GM23338 (cell line): ENCODE measurements around the gene ATP5PB. TPM values are rescaled to one million over a fixed set of nuclear protein-coding genes. Genes with fewer than 3 reads are reported as not detected.
A peak's percentile ranks its signal among the peaks of the same experiment; 100 is the strongest.

Experiments used
- ATAC-seq: fragments of 200-7000 bp; cut with Tn5 transposase; 3 replicates; pipeline ENCODE4 v1.9.1; 2020
- DNase-seq: peaks from one replicate; pipeline ENCODE4 v3.0.0-alpha.2; 2015; ENCODE audit warnings: low spot score
- H2AFZ ChIP-seq: fragments of 200-600 bp; sonication (generic); 2 replicates; pipeline ENCODE4 v1.8.0; 2016; ENCODE audit warnings: antibody characterized with exemption, mild to moderate bottlenecking, moderate library complexity
- H3F3A ChIP-seq: fragments of 200-600 bp; sonication (generic); replicated peaks from 2 replicates; pipeline ENCODE4 v1.8.0; 2017; ENCODE audit warnings: antibody characterized with exemption, mixed run types, low read depth
- H3K27ac ChIP-seq: fragments of 200-600 bp; sonication (generic); 2 replicates; pipeline ENCODE4 v1.6.1; 2016; ENCODE audit warnings: low read depth
- H3K27me3 ChIP-seq: fragments of 200-600 bp; sonication (generic); 2 replicates; pipeline ENCODE4 v1.8.0; 2016; ENCODE audit warnings: mild to moderate bottlenecking, mixed run types, moderate library complexity; ENCODE audit not compliant: insufficient read depth
- H3K36me3 ChIP-seq: fragments of 200-600 bp; sonication (generic); 2 replicates; pipeline ENCODE4 v1.8.0; 2016; ENCODE audit warnings: mild to moderate bottlenecking; ENCODE audit not compliant: insufficient read depth
- H3K4me1 ChIP-seq: fragments of 200-600 bp; sonication (generic); 2 replicates; pipeline ENCODE4 v1.8.0; 2016; ENCODE audit warnings: mild to moderate bottlenecking, moderate library complexity; ENCODE audit not compliant: insufficient read depth
- H3K4me2 ChIP-seq: fragments of 200-600 bp; sonication (generic); 2 replicates; pipeline ENCODE4 v1.7.1; 2017; ENCODE audit warnings: mixed run types
- H3K4me3 ChIP-seq: fragments of 200-600 bp; sonication (generic); 2 replicates; pipeline ENCODE4 v1.6.1; 2016; ENCODE audit warnings: mixed run types
- H3K79me2 ChIP-seq: fragments of 200-600 bp; sonication (generic); replicated peaks from 2 replicates; pipeline ENCODE4 v1.8.0; 2017; ENCODE audit warnings: mild to moderate bottlenecking; ENCODE audit not compliant: insufficient read depth
- H3K9me2 ChIP-seq: fragments of 200-600 bp; sonication (generic); 2 replicates; pipeline ENCODE4 v1.8.0; 2017; ENCODE audit not compliant: insufficient read depth
- H4K20me1 ChIP-seq: fragments of 200-600 bp; sonication (generic); replicated peaks from 2 replicates; pipeline ENCODE4 v1.8.0; 2017; ENCODE audit warnings: mild to moderate bottlenecking; ENCODE audit not compliant: insufficient read depth
- H3K27ac Mint-ChIP-seq: 2 replicates; pipeline ENCODE4 v1.8.0; 2020; ENCODE audit warnings: inconsistent platforms, mild to moderate bottlenecking, moderate library complexity, mixed read lengths
- H3K27me3 Mint-ChIP-seq: 3 replicates; pipeline ENCODE4 v1.8.0; 2022; ENCODE audit warnings: low read depth, mild to moderate bottlenecking, moderate library complexity, mixed read lengths, inconsistent platforms; ENCODE audit not compliant: insufficient read depth, poor library complexity
- H3K36me3 Mint-ChIP-seq: 3 replicates; pipeline ENCODE4 v1.8.0; 2021; ENCODE audit warnings: low read depth, mild to moderate bottlenecking, inconsistent platforms, moderate library complexity, mixed read lengths
- H3K4me1 Mint-ChIP-seq: 3 replicates; pipeline ENCODE4 v1.8.0; 2020; ENCODE audit warnings: mild to moderate bottlenecking, inconsistent platforms, mixed read lengths
- H3K4me3 Mint-ChIP-seq: 3 replicates; pipeline ENCODE4 v1.8.0; 2021; ENCODE audit warnings: moderate library complexity, mild to moderate bottlenecking, inconsistent platforms, mixed read lengths
- H3K9me3 Mint-ChIP-seq: 3 replicates; pipeline ENCODE4 v1.8.0; 2020; ENCODE audit warnings: moderate library complexity, mild to moderate bottlenecking, inconsistent platforms, mixed read lengths
- CREB1 ChIP-seq: fragments of 250-450 bp; sonication (Bioruptor Pico); IDR thresholded peaks from 2 replicates; pipeline ENCODE4 v1.5.0; 2020; ENCODE audit warnings: low read depth, mild to moderate bottlenecking, moderate library complexity
- ETS1 ChIP-seq: IDR thresholded peaks from 2 replicates; pipeline ENCODE4 v1.6.1; 2016; ENCODE audit warnings: antibody characterized with exemption
- EZH2 ChIP-seq: fragments of 200-600 bp; sonication (generic); IDR thresholded peaks from one replicate; pipeline ENCODE4 v1.8.0; 2017; ENCODE audit warnings: antibody characterized with exemption, mild to moderate bottlenecking, low read depth; ENCODE audit not compliant: unreplicated experiment
- EZH2phosphoT487 ChIP-seq: fragments of 200-600 bp; sonication (generic); IDR thresholded peaks from one replicate; pipeline ENCODE4 v1.8.1; 2018; ENCODE audit warnings: antibody characterized with exemption; ENCODE audit not compliant: unreplicated experiment
- JUNB ChIP-seq: IDR thresholded peaks from one replicate; pipeline ENCODE4 v1.6.1; 2016; ENCODE audit warnings: antibody characterized with exemption; ENCODE audit not compliant: unreplicated experiment
- NANOG ChIP-seq: IDR thresholded peaks from 2 replicates; pipeline ENCODE4 v1.6.1; 2016; ENCODE audit warnings: antibody characterized with exemption, borderline replicate concordance
- REST ChIP-seq: IDR thresholded peaks from one replicate; pipeline ENCODE4 v1.6.1; 2018; ENCODE audit warnings: antibody characterized with exemption; ENCODE audit not compliant: unreplicated experiment
- STAT1 ChIP-seq: IDR thresholded peaks from one replicate; pipeline ENCODE4 v1.6.1; 2016; ENCODE audit warnings: antibody characterized with exemption; ENCODE audit not compliant: unreplicated experiment
- ZNF114 ChIP-seq: fragments of 250-450 bp; sonication (Bioruptor Pico); IDR thresholded peaks from 2 replicates; pipeline ENCODE4 v1.5.0; 2020; ENCODE audit warnings: mild to moderate bottlenecking, moderate library complexity
- ZNF331 ChIP-seq: fragments of 250-450 bp; sonication (Bioruptor Pico); IDR thresholded peaks from 2 replicates; pipeline ENCODE4 v1.5.0; 2020; ENCODE audit warnings: low read depth, mild to moderate bottlenecking, moderate library complexity
- polyA plus RNA-seq: library from polyadenylated mRNA; unstranded; fragments of >200 nt; fragmentation: Nextera tagmentation; extraction: Ambion mirVana; gene quantifications from 2 replicates; pipeline ENCODE4 v1.2.1, GENCODE V29; 2016
- total RNA-seq: library from RNA; depleted of rRNA; stranded (reverse); fragments of >200 nt; shearing (Covaris generic); gene quantifications from 2 replicates; pipeline ENCODE4 v1.2.3, GENCODE V29; 2014
- TF ChIP-seq, protein P1 (sequence below): fragments of 250-450 bp; sonication (Bioruptor Pico); IDR thresholded peaks from 2 replicates; pipeline ENCODE4 v1.5.0; 2020; ENCODE audit warnings: mild to moderate bottlenecking, moderate library complexity
- TF ChIP-seq, protein P2 (sequence below), 2 experiments: fragments of 200-600 bp in 1 of 2; sonication (generic) in 1 of 2; conservative IDR thresholded peaks; 2 replicates each; pipeline versions ENCODE4 v1.5.1 to v1.6.1; 2016 to 2017; ENCODE audit warnings: antibody characterized with exemption in 2 of 2, low read depth in 2 of 2, mild to moderate bottlenecking in 2 of 2, moderate library complexity in 1 of 2

Gene ATP5PB
- total and polyA plus RNA-seq, 2 experiments from 2014 or later: 279 to 300 TPM

DNA sequence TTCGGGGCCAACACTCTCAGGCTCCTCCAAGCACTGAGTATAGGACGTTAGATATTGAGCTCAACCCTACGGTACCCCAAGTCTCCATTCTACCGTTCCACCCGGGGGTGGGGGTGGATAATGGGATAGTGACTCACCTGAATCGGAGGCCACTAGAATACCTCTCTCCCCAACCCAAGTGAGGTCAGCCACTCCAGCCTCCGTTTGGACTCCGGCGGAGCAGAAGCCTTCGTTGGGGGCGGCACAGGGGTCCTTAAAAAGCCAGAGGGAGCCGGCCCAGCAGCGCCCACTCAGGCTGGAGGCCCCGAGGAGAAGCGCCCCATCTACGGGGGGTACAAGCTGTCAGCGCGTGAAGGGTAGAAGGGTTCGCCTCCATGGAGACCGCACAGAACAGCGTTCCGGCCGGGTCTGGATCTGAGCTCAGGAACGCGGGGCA is 764 bp upstream of the ATP5PB start (continued):
- TF ChIP-seq, protein P1, sequence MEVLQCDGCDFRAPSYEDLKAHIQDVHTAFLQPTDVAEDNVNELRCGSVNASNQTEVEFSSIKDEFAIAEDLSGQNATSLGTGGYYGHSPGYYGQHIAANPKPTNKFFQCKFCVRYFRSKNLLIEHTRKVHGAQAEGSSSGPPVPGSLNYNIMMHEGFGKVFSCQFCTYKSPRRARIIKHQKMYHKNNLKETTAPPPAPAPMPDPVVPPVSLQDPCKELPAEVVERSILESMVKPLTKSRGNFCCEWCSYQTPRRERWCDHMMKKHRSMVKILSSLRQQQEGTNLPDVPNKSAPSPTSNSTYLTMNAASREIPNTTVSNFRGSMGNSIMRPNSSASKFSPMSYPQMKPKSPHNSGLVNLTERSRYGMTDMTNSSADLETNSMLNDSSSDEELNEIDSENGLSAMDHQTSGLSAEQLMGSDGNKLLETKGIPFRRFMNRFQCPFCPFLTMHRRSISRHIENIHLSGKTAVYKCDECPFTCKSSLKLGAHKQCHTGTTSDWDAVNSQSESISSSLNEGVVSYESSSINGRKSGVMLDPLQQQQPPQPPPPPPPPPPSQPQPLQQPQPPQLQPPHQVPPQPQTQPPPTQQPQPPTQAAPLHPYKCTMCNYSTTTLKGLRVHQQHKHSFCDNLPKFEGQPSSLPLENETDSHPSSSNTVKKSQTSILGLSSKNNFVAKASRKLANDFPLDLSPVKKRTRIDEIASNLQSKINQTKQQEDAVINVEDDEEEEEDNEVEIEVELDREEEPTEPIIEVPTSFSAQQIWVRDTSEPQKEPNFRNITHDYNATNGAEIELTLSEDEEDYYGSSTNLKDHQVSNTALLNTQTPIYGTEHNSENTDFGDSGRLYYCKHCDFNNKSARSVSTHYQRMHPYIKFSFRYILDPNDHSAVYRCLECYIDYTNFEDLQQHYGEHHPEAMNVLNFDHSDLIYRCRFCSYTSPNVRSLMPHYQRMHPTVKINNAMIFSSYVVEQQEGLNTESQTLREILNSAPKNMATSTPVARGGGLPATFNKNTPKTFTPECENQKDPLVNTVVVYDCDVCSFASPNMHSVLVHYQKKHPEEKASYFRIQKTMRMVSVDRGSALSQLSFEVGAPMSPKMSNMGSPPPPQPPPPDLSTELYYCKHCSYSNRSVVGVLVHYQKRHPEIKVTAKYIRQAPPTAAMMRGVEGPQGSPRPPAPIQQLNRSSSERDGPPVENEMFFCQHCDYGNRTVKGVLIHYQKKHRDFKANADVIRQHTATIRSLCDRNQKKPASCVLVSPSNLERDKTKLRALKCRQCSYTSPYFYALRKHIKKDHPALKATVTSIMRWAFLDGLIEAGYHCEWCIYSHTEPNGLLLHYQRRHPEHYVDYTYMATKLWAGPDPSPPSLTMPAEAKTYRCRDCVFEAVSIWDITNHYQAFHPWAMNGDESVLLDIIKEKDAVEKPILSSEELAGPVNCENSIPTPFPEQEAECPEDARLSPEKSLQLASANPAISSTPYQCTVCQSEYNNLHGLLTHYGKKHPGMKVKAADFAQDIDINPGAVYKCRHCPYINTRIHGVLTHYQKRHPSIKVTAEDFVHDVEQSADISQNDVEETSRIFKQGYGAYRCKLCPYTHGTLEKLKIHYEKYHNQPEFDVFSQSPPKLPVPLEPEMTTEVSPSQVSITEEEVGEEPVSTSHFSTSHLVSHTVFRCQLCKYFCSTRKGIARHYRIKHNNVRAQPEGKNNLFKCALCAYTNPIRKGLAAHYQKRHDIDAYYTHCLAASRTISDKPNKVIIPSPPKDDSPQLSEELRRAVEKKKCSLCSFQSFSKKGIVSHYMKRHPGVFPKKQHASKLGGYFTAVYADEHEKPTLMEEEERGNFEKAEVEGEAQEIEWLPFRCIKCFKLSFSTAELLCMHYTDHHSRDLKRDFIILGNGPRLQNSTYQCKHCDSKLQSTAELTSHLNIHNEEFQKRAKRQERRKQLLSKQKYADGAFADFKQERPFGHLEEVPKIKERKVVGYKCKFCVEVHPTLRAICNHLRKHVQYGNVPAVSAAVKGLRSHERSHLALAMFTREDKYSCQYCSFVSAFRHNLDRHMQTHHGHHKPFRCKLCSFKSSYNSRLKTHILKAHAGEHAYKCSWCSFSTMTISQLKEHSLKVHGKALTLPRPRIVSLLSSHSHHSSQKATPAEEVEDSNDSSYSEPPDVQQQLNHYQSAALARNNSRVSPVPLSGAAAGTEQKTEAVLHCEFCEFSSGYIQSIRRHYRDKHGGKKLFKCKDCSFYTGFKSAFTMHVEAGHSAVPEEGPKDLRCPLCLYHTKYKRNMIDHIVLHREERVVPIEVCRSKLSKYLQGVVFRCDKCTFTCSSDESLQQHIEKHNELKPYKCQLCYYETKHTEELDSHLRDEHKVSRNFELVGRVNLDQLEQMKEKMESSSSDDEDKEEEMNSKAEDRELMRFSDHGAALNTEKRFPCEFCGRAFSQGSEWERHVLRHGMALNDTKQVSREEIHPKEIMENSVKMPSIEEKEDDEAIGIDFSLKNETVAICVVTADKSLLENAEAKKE: no peak
- no peak for TF ChIP-seq CREB1
- TF ChIP-seq NANOG: no peak
- TF ChIP-seq, protein P2, sequence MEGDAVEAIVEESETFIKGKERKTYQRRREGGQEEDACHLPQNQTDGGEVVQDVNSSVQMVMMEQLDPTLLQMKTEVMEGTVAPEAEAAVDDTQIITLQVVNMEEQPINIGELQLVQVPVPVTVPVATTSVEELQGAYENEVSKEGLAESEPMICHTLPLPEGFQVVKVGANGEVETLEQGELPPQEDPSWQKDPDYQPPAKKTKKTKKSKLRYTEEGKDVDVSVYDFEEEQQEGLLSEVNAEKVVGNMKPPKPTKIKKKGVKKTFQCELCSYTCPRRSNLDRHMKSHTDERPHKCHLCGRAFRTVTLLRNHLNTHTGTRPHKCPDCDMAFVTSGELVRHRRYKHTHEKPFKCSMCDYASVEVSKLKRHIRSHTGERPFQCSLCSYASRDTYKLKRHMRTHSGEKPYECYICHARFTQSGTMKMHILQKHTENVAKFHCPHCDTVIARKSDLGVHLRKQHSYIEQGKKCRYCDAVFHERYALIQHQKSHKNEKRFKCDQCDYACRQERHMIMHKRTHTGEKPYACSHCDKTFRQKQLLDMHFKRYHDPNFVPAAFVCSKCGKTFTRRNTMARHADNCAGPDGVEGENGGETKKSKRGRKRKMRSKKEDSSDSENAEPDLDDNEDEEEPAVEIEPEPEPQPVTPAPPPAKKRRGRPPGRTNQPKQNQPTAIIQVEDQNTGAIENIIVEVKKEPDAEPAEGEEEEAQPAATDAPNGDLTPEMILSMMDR (conservative IDR thresholded peaks at IDR 0.05; ENCODE audit: low read depth in 2 of 2): no peak
- TF ChIP-seq STAT1: no peak
- no peak for TF ChIP-seq JUNB

DNA sequence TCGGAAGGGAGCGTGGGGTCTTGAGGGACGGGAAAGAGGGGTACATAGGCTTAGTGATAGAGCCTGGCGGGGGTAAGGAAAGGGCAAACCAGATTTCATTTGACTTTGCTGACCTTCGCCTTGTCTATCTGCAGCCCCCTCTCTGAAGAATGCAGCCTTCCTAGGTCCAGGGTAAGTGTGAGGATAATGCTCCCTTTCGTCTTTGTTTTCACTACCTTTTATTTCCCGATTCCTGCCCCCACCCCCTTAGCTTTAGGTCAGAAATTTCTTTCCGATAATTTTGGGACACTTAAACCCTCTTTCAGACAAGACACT is 396 bp downstream of the ATP5PB start:
- DNase-seq: no peak
- Histone ChIP-seq H3K4me3 (peak overlapping the region; percentile 71), H3K4me2 (peak overlapping the region; percentile 100), H3K27me3 (no peaks in the 10 kb centered on the region), H3K79me2 (peaks cover 79% of the 10 kb centered on the region), H3K4me1 (peaks cover 7% of the 10 kb centered on the region; the same call in 1 of the 2 replicates), H3K27ac (peak overlapping the region; percentile 29), H3K36me3 (peaks cover 15% of the 10 kb centered on the region), H2AFZ (no peak overlapping the region; the same call in 1 of the 2 replicates), H4K20me1 (peaks cover 16% of the 10 kb centered on the region), H3F3A (no peaks in the 10 kb centered on the region), H3K9me2 (no peaks in the 10 kb centered on the region)
- H3K4me3 Mint-ChIP-seq: peak overlapping the region; percentile 100
- peaks cover 9% of the 10 kb centered on the region for H3K27me3 Mint-ChIP-seq
- peaks cover 18% of the 10 kb centered on the region for H3K4me1 Mint-ChIP-seq
- peak; percentile 65; the same call in 2 of the 3 replicates for ATAC-seq
- peaks cover 44% of the 10 kb centered on the region for H3K36me3 Mint-ChIP-seq
- no peaks in the 10 kb centered on the region for H3K9me3 Mint-ChIP-seq
- H3K27ac Mint-ChIP-seq: peak overlapping the region; percentile 98
- no peak for TF ChIP-seq REST
- TF ChIP-seq ZNF114: no peak
- no peak for TF ChIP-seq EZH2
- TF ChIP-seq EZH2phosphoT487: no peak
- no peak for TF ChIP-seq ETS1
- no peak for TF ChIP-seq CREB1
- no peak for TF ChIP-seq ZNF331 (CRISPR knock-in tag)
